ENCODE data around the gene STUM. TPM values are rescaled to one million over a fixed set of nuclear protein-coding genes. Genes with fewer than 3 reads are reported as not detected.

STUM gene
- total RNA-seq, 3 donors from 2014 or later: 1.1 to 7.2 (median 2.2) TPM

- TF ChIP-seq POLR2A (IDR thresholded peaks at IDR 0.05): no peak
- TF ChIP-seq POLR2AphosphoS5 (IDR thresholded peaks at IDR 0.05): peak in 2 of 3 donors; percentile 22 to 32
- peak; percentile 67 to 90 (median 89) for TF ChIP-seq CTCF (IDR thresholded peaks at IDR 0.05)
- intact Hi-C loops (cut with DNase I; ENCODE audit: low total_unique reads): loop anchor here (10.0 kb wide), 1 partner anchor 57 kb away; no protein-coding TSS in a partner anchor
Observed at GRCh38 chr1:226547754-226548191, 791 bp upstream of the STUM start.

DNA sequence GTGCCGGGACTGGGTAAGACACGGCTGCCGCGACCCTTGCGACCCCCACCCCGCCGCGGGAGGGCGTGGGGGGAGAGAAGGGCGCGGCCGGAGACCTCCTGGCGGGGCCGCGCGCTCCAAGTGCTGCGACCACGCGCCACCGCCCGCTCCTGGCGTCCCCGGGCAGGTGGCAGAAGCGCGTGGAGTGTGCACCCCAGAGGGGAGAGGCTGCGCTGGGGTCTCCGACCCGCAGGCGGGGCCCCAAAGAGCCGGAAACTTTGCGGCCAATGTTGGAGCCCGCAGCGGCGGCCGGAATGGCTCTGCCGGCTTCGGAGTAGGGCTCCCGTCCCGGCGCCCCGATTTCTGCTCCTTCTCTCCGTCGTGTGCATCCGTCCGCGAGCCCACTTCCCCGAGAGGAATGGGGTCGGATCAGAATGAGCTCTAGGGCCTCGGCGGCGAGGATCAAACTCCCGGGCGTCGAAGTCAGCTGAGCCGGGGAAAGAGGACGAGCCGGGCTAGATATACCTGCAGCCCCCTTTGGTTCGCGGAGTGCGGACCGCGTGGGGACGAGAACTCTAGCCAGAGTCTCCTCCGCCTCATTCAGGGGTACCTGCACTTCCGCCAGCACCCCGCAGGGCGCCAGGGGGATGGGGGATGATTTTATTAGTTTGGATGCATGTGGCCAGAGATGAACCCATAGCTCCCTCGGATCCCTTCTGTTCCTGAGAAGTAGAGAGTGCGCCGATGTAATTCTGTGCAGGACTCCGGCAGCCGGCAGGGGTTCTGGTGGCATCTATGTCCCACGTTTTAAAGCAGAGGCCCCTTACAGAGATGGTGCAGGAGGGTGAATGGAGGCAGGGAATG lies 751 bp downstream of the STUM start:
- DNase-seq (ENCODE audit: low spot score in 2 of 2): no peak
- peak overlapping the region; percentile 44 to 83 for H3K27ac ChIP-seq
- intact Hi-C loops (cut with DNase I; ENCODE audit: low total_unique reads): loop anchor here (10.0 kb wide), 1 partner anchor 55 kb away; no protein-coding TSS in a partner anchor

More at GRCh38 chr1:226547754-226548191, 791 bp upstream of the STUM start:
- H3K9me3 ChIP-seq: no peaks in the 10 kb centered on the region
- H3K4me3 ChIP-seq: peak overlapping the region in 2 of 3 donors; percentile 59 to 78
- DNase-seq (ENCODE audit: low spot score in 2 of 2): peak; percentile 74 to 82
- H3K36me3 ChIP-seq: no peaks in the 10 kb centered on the region
- H3K4me1 ChIP-seq: peaks cover 0 to 8% of the 10 kb centered on the region in 2 donors
- H3K27ac ChIP-seq: no peak overlapping the region
- peaks cover 0 to 4% of the 10 kb centered on the region in 2 donors for H3K27me3 ChIP-seq

DNA sequence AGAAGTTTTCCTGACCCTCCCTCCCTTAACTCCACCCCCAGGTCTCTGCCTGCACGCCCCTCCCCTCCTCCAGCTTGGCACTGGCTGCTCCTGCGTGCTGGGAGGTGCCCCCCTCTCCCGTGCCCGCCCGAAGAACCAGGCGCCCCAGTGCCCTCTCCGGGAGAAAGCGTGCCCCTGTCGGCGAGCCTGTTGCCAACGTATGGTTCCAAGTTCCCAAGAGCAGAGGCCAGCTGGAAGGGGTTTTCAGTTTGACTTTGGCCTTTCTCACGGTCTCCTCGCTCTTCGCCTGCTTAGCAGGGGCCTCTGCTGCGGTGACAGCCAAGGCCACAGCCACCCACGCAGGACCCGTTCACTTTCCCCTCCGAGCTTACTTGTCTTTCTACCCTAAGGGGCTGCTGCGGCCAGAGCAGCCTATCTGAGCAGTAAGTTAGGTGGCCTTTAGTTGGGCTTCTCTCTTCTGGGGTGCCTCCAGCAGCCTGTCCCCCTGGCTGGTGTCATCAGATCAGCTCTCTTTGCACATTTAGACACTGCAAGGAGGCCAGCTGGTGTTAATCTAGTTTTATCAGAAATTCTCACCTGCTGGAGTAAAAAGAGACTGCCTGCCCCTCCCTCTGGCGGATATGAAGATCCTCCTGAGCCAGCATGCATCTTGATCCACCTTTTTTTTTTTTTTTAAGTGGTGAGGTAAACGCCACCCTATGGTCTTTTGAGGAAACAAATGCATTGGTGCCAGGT lies 1.5 kb downstream of the STUM start:
- no peaks in the 10 kb centered on the region for H3K36me3 ChIP-seq
- TF ChIP-seq POLR2A (IDR thresholded peaks at IDR 0.05): no peak
- peak in 1 of 3 donors; percentile 6 for TF ChIP-seq CTCF (IDR thresholded peaks at IDR 0.05)
- peak in 1 of 3 donors; percentile 40 for TF ChIP-seq POLR2AphosphoS5 (IDR thresholded peaks at IDR 0.05)
- peak overlapping the region; percentile 49 to 78 (median 59) for H3K4me3 ChIP-seq
- peak overlapping the region; percentile 19 to 83 for H3K27ac ChIP-seq
- peaks cover 0 to 4% of the 10 kb centered on the region in 2 donors for H3K27me3 ChIP-seq
- peak in 1 of 2 donors; percentile 33 for DNase-seq (ENCODE audit: low spot score in 2 of 2)
- peaks cover 0 to 8% of the 10 kb centered on the region in 2 donors for H3K4me1 ChIP-seq
- no peaks in the 10 kb centered on the region for H3K9me3 ChIP-seq
- intact Hi-C loops (cut with DNase I; ENCODE audit: low total_unique reads): loop anchor here (10.0 kb wide), 2 partner anchors 55 to 1255 kb away; no protein-coding TSS in a partner anchor

More for the DNA sequence above, 751 bp downstream of the STUM start:
- H3K4me3 ChIP-seq: peak overlapping the region; percentile 49 to 78 (median 59)
- TF ChIP-seq POLR2A (IDR thresholded peaks at IDR 0.05) (no peak), CTCF (IDR thresholded peaks at IDR 0.05) (no peak), POLR2AphosphoS5 (IDR thresholded peaks at IDR 0.05) (no peak)
- no peaks in the 10 kb centered on the region for H3K36me3 ChIP-seq
- H3K4me1 ChIP-seq: peaks cover 0 to 8% of the 10 kb centered on the region in 2 donors
- H3K9me3 ChIP-seq: no peaks in the 10 kb centered on the region
- H3K27me3 ChIP-seq: peaks cover 0 to 4% of the 10 kb centered on the region in 2 donors

- DNase-seq (ENCODE audit: low spot score in 2 of 2): no peak
- Histone ChIP-seq H3K4me3 (no peak overlapping the region), H3K27ac (no peak overlapping the region), H3K27me3 (peaks cover 0 to 4% of the 10 kb centered on the region in 2 donors), H3K4me1 (peaks cover 0 to 8% of the 10 kb centered on the region in 2 donors), H3K36me3 (no peaks in the 10 kb centered on the region), H3K9me3 (no peaks in the 10 kb centered on the region)
- intact Hi-C loops (cut with DNase I; ENCODE audit: low total_unique reads): loop anchor here (10.0 kb wide), 1 partner anchor 1256 kb away; no protein-coding TSS in a partner anchor
- no peak for TF ChIP-seq POLR2A (IDR thresholded peaks at IDR 0.05)
- TF ChIP-seq POLR2AphosphoS5 (IDR thresholded peaks at IDR 0.05): no peak
- no peak for TF ChIP-seq CTCF (IDR thresholded peaks at IDR 0.05)
Observed at GRCh38 chr1:226550672-226551041, 2.1 kb downstream of the STUM start.
